Ovary (tissue), 9 donors: ENCODE results near the gene LSM8. TPM values are rescaled to one million over a fixed set of nuclear protein-coding genes. Genes with fewer than 3 reads are reported as not detected.

Experiments
- DNase-seq, 5 donors: peaks; one replicate each; pipeline ENCODE4 v3.0.0-alpha.2; 2019 to 2020
- H3K27ac ChIP-seq, 2 donors: fragments of 200-600 bp; one replicate each; pipeline versions ENCODE4 v1.5.1 to v1.8.0; 2019 to 2022
- H3K27me3 ChIP-seq: fragments of 200-600 bp; one replicate; pipeline ENCODE4 v1.8.0; 2022
- H3K36me3 ChIP-seq: fragments of 200-600 bp; sonication (generic); one replicate; pipeline ENCODE4 v1.5.1; 2019
- H3K4me1 ChIP-seq: one replicate; pipeline ENCODE4 v1.8.1; 2013; ENCODE audit warnings: mild to moderate bottlenecking, moderate library complexity; ENCODE audit not compliant: insufficient read depth
- H3K4me3 ChIP-seq: fragments of 200-600 bp; sonication (generic); one replicate; pipeline ENCODE4 v1.5.1; 2017
- H3K9me3 ChIP-seq, 2 donors: fragments of 200-600 bp in 1 of 2; sonication (generic) in 1 of 2; one replicate each; pipeline versions ENCODE4 v1.5.1 to v1.8.1; 2013 to 2019; ENCODE audit warnings: mild to moderate bottlenecking in 1 of 2, moderate library complexity in 1 of 2
- CTCF ChIP-seq, 3 donors: fragments of 450-650 bp in 2 of 3; fragments of 200-600 bp in 1 of 3; IDR thresholded peaks; one replicate each; pipeline versions ENCODE4 v1.5.1 to v1.8.0; 2016 to 2022; ENCODE audit warnings: antibody characterized with exemption in 3 of 3, mild to moderate bottlenecking in 1 of 3
- EP300 ChIP-seq: sonication (generic); formaldehyde crosslinking; IDR thresholded peaks from one replicate; pipeline ENCODE4 v1.6.1; 2017; ENCODE audit warnings: antibody characterized with exemption
- POLR2A ChIP-seq: fragments of 450-650 bp; IDR thresholded peaks from one replicate; pipeline ENCODE4 v1.6.1; 2017; ENCODE audit warnings: antibody characterized with exemption, mild to moderate bottlenecking, moderate library complexity
- WGBS, 3 donors: extraction: QIAGEN DNeasy Blood & Tissue Kit in 1 of 3; methylation state at CpG; one replicate each; pipeline versions ENCODE4 v1.1.5 to v1.1.7; 2013 to 2017; 5-methylcytosine and 5-hydroxymethylcytosine counted together
- intact Hi-C, 4 donors: fragments of 100-400 bp; cut with DNase I; formaldehyde crosslinking; loops; one replicate each; pipeline versions ENCODE4 v1.11.0 to v1.15.1; 2022 to 2023
- polyA plus RNA-seq, 2 donors: library from polyadenylated mRNA; stranded (reverse); fragments of 200-250 nt in 1 of 2; fragments of 350-450 nt in 1 of 2; fragmentation: Illumina TruSeq in 1 of 2; extraction: RNeasy Lipid Tissue Mini Kit (QIAGEN cat#74804) in 1 of 2; gene quantifications; one replicate each; pipeline ENCODE4 v1.2.3, GENCODE V29; 2013 to 2014
- total RNA-seq, 7 donors: library from RNA; depleted of rRNA in 2 of 7; stranded (reverse); fragments of >200 nt in 2 of 7; fragmentation: NEBNext Ultra II Directional in 3 of 7; extraction: Animal tissue kit (Norgen Biotek cat#: 25700) in 3 of 7; gene quantifications; one replicate each; pipeline versions ENCODE4 v1.1.0 to v1.2.4, GENCODE V29; 2016 to 2023
- donor health status: DM: no; HTN: no; CAD: no; lungs with moderate emphysema.
- donor health status: DM: no; HTN: no; CAD: no.
- donor health status: Bipolar disorder and iron deficiency.
- donor health status: DM: yes; HTN: yes; CAD: no.
- donor health status: DM: no; HTN: no; CAD: no.
- donor health status: DM: yes; HTN: yes; CAD: no.

LSM8 gene
- total and polyA plus RNA-seq, 9 donors: 16.8 to 31.4 (median 22.9) TPM

GRCh38 chr7:118153551-118154177 lies 30.3 kb upstream of the LSM8 start:
- no peaks in the 10 kb centered on the region for H3K4me1 ChIP-seq
- no peak overlapping the region for H3K27ac ChIP-seq
- no peaks in the 10 kb centered on the region for H3K9me3 ChIP-seq
- TF ChIP-seq CTCF (IDR thresholded peaks at IDR 0.05) (peak in 1 of 3 donors; percentile 3), POLR2A (no peak), EP300 (no peak)
- H3K27me3 ChIP-seq: no peaks in the 10 kb centered on the region
- WGBS, 3 donors: 27 to 31% (median 29%) methylated on average over 4 of the region's 4 CpGs
- no peaks in the 10 kb centered on the region for H3K36me3 ChIP-seq
- H3K4me3 ChIP-seq: no peak overlapping the region
- intact Hi-C loops: no loop called here
- no peak for DNase-seq

- Histone ChIP-seq H3K27ac (no peak overlapping the region), H3K4me3 (no peak overlapping the region), H3K4me1 (no peaks in the 10 kb centered on the region), H3K27me3 (peaks cover 5% of the 10 kb centered on the region), H3K9me3 (no peaks in the 10 kb centered on the region), H3K36me3 (no peaks in the 10 kb centered on the region)
- intact Hi-C loops: no loop called here
- DNase-seq: no peak
- TF ChIP-seq CTCF (IDR thresholded peaks at IDR 0.05): no peak
- no peak for TF ChIP-seq POLR2A
- TF ChIP-seq EP300: no peak
These were observed 25.2 kb upstream of the LSM8 start for GRCh38 chr7:118158766-118159165.

- Histone ChIP-seq H3K36me3 (no peaks in the 10 kb centered on the region), H3K4me1 (no peaks in the 10 kb centered on the region)
- TF ChIP-seq POLR2A (no peak), CTCF (IDR thresholded peaks at IDR 0.05) (no peak), EP300 (no peak)
These were observed 14.8 kb upstream of the LSM8 start for GRCh38 chr7:118169146-118169545.

GRCh38 chr7:118175740-118176139 lies 8.2 kb upstream of the LSM8 start:
- H3K9me3 ChIP-seq: no peaks in the 10 kb centered on the region
- intact Hi-C loops: no loop called here
- no peaks in the 10 kb centered on the region for H3K27me3 ChIP-seq
- no peaks in the 10 kb centered on the region for H3K4me1 ChIP-seq
- 40 to 54% (median 52%) methylated on average over 2 of the region's 2 CpGs for WGBS, 3 donors
- TF ChIP-seq EP300: no peak
- TF ChIP-seq POLR2A: no peak
- TF ChIP-seq CTCF (IDR thresholded peaks at IDR 0.05): no peak
- no peaks in the 10 kb centered on the region for H3K36me3 ChIP-seq
- no peak for DNase-seq
- no peak overlapping the region for H3K27ac ChIP-seq
- no peak overlapping the region for H3K4me3 ChIP-seq

More at GRCh38 chr7:118169146-118169545, 14.8 kb upstream of the LSM8 start:
- WGBS, 3 donors: 69 to 74% (median 74%) methylated on average over 4 of the region's 4 CpGs
- intact Hi-C loops: no loop called here
- Histone ChIP-seq H3K9me3 (no peaks in the 10 kb centered on the region), H3K27ac (no peak overlapping the region), H3K27me3 (no peaks in the 10 kb centered on the region), H3K4me3 (no peak overlapping the region)
- DNase-seq: no peak
